Activated CD8-positive, alpha-beta memory T cell treated with anti-CD3 and anti-CD28 coated beads, Interleukin-2, amount 50 U/mL, for 1 hour (primary cell): ENCODE data around the gene SDC3.

Source experiments
- DNase-seq: peaks from one replicate; pipeline ENCODE4 v3.0.0-alpha.2; 2020; ENCODE audit errors: extremely low read depth

SDC3 gene

DNA sequence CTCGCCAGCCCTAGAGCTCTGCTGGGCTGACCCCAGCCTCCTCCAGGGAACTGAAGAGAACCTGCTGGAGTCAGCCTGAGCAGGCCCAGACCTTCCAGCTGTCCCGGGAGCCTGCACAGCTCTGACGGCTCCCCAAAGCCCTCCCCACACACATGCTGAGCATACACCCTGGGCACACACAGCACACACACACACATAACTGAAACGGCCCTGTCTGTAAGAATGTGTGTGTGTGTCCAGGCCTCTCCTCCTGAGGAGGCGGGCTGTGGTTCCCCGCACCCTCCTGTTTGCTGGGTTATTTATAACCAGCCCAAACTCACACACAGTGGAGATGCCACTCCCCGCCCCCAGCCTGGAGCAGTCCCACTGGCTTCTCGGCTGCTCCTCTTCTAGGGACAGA is 20.2 kb downstream of the SDC3 start:
- DNase-seq, result no peak

DNA sequence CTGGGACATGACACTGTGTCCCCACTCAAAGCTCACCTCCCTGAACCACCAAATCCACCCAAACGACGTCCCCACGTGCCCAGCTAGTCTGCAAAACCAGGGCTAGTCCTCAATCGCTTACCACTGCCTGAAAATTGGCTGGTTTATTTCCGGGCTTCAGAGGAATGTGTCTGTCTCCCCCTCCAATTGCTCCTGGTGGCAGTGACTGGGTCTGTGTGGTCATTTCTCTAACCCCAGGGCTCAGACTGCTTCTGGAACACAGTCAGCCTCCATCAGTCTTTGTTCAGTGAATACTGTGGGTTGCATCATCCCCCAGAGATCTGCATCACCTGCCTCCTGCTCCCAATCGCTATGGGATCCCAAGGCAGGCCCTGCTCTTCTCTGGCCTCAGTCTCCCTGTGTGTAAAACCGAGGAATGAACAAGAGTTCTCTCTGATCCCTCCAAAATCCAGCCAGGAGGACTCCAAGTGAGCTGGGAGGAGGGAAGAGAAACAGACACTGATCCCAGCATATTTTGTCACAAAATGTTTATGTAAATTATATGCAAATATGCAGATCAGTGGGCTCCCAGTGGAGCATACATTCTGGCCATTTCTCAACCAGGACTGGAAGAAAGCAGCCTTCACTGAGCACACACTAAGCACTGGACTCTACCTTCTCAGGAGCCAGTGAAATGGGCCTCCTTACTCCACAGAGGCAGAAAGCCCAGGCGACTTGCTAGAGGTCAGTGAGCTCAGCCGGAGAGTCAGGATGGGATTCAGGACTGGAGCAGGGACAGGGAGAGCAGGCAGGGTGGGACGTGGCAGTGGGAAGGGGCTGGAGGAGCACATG is 20.9 kb downstream of the SDC3 start:
- no peak for DNase-seq

DNA sequence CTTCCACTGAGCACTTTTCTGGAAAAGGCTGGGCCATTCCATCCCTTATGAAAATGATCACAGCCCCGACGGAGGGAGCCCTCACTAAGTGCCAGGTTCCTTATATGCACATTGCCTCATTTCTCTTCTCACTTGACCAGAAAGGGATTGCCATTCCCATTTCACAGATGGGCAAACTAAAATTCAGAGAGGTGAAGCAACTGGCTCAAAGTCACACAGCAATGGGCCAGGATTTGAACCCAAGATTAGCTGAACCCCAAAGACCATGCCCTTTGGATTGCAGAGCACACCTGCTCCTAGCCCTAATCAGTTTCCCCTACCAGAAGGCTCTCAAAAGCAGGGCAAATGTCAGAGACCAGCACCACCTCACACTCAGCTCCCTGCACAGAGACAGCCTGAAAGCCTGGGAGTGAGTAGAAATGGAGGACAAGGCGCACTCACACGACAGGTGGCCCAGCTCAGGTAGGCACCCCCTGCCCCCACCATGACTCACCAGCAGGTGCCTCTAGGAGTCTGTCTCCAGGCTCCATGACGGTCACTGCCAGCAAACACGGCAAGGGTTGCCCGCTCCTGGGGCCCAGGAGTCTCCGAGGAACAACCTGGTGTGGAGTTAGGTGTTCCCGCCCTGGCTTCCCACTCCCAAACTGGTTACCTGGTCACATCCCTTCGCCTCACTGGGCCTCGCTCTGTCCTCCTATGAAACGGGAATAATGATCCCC is 21.7 kb downstream of the SDC3 start:
- no peak for DNase-seq

DNA sequence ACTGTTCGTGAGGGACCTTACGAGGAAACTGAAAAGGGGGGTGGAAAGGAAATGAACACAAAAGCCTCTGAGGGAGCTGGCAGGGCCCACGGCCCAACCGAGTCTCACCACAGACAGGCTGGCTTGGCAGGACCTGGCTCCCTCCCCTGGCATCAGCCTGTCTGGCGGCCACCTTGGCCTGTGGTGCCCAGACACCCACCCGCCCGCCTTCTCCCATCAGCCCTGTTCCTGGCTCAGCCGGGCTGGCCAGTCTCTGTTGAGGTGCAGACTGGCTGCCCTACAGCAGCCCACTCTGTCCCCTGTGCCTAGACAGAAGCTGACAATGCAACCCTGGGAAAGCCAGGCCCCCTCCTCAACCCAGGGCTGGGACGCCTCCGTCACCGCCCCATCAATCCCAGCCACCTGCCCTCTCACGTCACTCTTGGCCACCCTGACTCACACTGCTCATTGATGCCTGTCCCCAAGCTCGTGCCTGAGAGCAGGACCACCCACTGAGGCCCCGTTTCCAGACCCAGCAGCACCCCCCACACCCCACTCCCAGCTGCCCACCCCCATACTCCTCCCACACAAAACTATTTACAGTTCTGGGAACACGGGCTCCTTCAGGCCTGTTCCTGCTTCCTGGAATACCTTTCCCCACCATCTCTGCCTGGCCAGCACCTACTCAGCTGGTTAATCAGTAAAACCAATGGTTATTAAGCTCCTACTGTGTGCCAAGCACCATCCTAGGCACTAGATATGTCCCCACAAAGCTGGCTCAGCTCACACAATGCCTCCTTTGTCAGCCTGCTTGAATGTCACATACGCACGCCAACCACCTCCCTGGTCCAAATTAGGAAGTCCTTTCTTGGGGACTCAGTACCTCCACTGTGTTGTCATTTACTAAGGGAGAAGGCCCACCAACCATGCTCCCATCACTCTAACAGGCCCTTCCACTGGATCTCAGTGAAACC is 22.7 kb downstream of the SDC3 start:
- no peak for DNase-seq

- DNase-seq, result no peak
Measured at GRCh38 chr1:30884723-30885122, 23.8 kb downstream of the SDC3 start.

- DNase-seq, result no peak
Measured at GRCh38 chr1:30883389-30884172, 25.0 kb downstream of the SDC3 start.

DNA sequence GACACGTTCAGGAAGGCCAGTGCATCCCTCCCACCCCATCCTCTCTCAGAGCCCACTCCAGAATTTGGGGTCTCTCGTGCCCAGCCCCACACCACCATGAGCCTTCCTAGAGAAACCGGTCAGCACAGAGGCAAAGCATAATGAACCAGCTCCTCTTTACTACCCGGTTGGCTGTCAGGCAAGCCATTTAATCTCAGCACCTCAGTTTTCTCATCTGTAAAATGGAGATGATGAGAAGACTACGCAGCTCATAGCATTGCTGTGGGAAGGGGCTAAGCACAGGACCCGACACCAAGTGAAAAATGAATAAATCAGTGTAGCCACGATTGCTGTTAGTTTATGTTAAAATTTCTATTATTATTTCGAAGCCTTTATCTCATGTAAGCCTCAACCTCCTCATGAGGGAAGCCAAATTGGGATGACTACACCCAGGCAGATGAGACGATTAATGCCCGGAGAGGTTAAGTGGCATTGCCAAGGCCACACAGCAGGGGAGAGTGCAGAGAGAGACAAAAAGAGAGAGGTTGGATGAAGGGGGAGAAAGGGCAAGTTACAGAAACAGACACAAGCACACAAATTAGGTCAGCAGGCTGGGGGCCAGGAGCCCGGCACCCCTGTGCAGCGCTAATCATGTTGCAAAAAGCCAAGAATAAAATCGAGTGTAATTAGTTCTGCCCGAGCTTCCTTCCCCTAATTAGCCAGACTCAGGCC is 25.7 kb downstream of the SDC3 start:
- no peak for DNase-seq

DNA sequence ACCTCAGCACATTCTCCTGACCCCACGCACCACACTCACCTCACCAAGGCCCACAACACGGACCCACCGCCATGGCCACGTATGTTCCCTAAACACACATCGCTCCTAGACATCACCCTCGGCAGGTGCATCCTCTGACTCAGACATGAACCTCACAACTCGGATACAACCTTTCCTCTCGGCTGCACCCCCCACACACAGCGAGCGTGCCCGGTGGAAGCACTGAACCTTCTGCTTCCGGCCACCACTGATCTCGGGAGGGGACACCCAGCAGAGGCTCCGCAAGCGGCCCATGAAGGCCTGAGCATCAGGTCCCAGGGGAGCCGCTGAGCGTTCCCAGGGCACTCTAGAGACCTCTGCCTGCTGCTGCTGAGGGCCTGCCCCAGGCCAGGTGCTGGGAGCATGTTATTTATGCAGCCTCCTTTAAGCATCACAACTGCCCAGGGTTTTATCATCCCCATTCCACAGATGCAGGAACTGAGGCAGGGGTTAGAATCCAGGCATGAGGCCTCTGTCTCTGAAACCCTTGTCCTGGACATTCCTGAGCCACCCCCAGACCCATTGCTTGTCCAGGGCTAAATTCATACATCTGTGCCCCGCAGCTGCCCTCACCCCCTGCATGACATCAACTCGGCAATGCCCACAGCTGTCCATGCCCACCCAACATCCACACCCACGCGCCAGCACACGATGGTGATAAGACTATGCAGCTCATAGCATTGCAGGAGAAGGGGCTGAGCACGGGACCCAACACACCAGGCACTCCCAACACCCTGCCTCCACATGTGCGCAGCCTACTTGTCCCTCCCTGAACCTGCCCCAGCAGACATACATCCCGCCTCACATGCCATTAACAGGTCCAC is 27.0 kb downstream of the SDC3 start:
- no peak for DNase-seq

GRCh38 chr1:30880678-30881318 is 27.8 kb downstream of the SDC3 start:
- DNase-seq, result no peak

DNA sequence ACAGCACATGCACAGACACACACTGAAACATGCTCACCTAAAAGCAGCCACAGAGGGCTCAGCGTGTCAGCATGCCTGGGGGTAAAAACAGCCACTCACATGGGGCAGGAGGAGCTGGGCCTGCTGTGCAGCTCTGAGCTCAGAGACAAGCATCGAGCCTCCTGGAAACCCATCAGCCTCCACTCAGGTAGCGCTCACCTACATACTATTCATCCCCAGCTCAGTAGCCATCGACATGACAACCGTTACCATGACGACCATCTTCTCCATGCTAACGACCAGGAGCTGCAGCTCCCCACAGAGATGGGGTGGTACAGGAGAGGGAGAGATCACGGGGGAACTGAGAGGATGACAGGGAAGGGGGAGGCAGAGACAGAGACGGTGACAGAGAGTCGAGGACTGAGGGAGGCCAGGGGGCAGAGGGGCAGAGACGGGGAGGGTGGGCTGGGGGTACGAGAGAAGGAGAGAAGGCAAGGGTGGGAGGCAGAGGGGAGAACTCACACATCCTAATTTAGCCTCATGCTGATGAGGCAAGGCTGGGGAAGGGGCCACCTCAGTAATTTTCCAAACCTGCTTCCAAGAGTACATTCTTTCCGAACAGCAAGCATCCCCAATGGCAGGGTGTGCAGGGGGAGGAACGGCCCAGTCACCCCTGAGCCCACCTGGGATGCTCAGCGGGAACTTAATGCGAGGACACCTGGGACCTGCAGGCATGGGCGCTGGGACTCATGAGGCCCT is 28.4 kb downstream of the SDC3 start:
- no peak for DNase-seq

GRCh38 chr1:30879126-30879786 is 29.3 kb downstream of the SDC3 start:
- DNase-seq, result no peak

GRCh38 chr1:30878559-30878958 is 30.0 kb downstream of the SDC3 start:
- no peak for DNase-seq

DNA sequence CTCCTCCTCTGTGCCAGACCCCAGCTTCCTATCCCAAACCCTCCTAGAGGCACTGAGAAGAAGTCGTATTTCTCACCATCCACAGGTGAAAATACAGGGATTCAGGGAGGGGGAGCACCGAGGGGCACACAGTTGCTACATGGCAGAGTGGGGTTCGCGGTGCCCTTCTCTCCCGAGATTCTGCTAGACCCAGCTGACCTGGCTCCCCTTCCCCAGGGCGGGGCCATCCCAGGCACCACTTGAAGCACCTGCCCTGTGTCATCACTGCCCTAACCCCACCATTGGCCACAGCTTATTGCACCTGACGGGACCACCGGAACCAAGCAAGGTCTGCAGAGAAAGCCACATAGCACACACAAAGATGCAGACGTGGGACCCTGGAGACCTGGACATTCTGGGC is 30.5 kb downstream of the SDC3 start:
- no peak for DNase-seq

DNA sequence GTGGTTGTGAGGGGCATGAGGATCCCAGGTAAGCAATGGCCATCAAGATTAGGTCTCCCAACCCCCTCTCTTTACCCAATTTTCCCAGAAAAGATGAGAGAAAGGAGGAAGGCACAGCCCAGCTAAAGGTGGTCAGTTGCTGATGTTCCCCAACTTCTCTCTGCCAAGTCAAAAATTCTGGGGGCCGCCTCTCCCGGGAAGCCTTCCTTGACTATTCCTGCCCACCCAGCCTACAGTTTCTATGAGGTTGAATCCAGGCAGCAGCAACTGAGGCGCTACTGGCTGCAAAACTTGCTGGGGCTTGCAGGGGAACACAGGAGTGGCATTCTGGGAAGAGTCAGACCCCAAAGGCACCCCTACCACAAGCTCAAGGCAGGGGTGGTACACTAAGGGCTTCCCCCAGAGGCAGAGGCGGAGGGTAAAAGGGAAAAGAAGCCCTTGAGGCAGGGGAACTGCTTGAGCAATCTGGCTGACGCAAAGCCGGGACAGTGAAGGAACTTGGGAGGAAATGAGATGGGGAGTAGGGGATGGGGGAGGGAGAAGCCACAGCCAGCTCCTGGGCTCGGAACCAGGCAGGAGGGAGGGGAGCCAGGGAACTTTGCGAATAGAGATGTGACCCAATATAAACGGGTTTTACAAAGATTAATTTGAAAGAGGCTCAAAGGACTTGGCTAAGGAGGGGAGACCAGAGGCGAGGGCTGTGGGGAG is 31.2 kb downstream of the SDC3 start:
- DNase-seq, result no peak

- no peak for DNase-seq
Measured at GRCh38 chr1:30876451-30877204, 31.9 kb downstream of the SDC3 start.

GRCh38 chr1:30875916-30876315 is 32.6 kb downstream of the SDC3 start:
- no peak for DNase-seq

- no peak for DNase-seq
Measured at GRCh38 chr1:30875197-30875596, 33.4 kb downstream of the SDC3 start.
